Cardiac fibroblast (primary cell): ENCODE results near the gene PLEKHH2.
"Not testable (repeated sequence)": the region's sequence is repeated elsewhere in the genome, so short reads cannot be mapped to it uniquely, and the experiment has no call there.

Experiments used
- DNase-seq, 2 donors: peaks; one replicate each; pipeline versions ENCODE4 v3.0.0 to v3.0.0-alpha.2; 2010; ENCODE audit warnings: low read depth in 2 of 2
- H3K4me3 ChIP-seq, 2 donors: replicated peaks in 1 of 2; 1 replicate in 1 of 2; 2 replicates in 1 of 2; pipeline ENCODE4 v1.5.1; 2011; ENCODE audit warnings: low read depth in 2 of 2, low read length in 2 of 2, mild to moderate bottlenecking in 2 of 2, moderate library complexity in 1 of 2
- TF ChIP-seq, protein P1 (sequence below): IDR thresholded peaks from one replicate; pipeline ENCODE4 v1.5.1; 2011; ENCODE audit warnings: low read depth, mild to moderate bottlenecking, low read length, inconsistent platforms

PLEKHH2 gene

GRCh38 chr2:43637030-43637803 lies at the start of gene PLEKHH2:
PLEKHH2 (plus strand) TSS chr2:43637260; CDS start chr2:43644674, 7,414 bp downstream.
- peak; percentile 89 for DNase-seq
- TF ChIP-seq, protein P1, sequence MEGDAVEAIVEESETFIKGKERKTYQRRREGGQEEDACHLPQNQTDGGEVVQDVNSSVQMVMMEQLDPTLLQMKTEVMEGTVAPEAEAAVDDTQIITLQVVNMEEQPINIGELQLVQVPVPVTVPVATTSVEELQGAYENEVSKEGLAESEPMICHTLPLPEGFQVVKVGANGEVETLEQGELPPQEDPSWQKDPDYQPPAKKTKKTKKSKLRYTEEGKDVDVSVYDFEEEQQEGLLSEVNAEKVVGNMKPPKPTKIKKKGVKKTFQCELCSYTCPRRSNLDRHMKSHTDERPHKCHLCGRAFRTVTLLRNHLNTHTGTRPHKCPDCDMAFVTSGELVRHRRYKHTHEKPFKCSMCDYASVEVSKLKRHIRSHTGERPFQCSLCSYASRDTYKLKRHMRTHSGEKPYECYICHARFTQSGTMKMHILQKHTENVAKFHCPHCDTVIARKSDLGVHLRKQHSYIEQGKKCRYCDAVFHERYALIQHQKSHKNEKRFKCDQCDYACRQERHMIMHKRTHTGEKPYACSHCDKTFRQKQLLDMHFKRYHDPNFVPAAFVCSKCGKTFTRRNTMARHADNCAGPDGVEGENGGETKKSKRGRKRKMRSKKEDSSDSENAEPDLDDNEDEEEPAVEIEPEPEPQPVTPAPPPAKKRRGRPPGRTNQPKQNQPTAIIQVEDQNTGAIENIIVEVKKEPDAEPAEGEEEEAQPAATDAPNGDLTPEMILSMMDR, result no peak
- H3K4me3 ChIP-seq, result peak within 1 kb of the TSS; percentile 69 to 78

GRCh38 chr2:43592443-43592842 lies 44.6 kb upstream of the PLEKHH2 start:
- TF ChIP-seq, protein P1, result peak; percentile 49
- H3K4me3 ChIP-seq, result no peak overlapping the region
- peak in 1 of 2 donors; percentile 93 for DNase-seq

- DNase-seq, result no peak
- H3K4me3 ChIP-seq, result no peak overlapping the region
- TF ChIP-seq, protein P1, result no peak
Measured at GRCh38 chr2:43593254-43593653, 43.8 kb upstream of the PLEKHH2 start.

DNA sequence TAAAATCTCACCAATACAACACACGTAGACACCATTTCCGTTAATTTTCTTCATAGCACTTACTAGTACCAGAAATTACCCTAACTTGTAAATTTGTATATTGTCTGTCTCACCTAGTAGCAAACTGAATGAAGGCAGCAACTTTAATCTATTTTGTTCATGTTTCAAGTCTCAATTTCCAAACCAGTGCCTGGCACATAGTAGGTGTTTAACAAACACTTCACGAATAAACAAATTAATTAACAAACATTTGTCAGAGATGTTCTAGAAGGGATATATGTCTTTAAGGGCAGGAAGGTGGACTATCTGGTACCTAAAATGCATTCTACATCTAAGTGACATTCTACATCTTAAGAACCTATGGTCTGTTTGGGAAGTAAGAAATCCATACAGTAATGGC lies 42.2 kb upstream of the PLEKHH2 start:
- no peak for DNase-seq
- TF ChIP-seq, protein P1, result no peak
- peak overlapping the region; percentile 73 to 86 for H3K4me3 ChIP-seq

- TF ChIP-seq, protein P1, result no peak
- peak; percentile 99 to 100 for DNase-seq
- peak within 1 kb of the TSS; percentile 73 to 86 for H3K4me3 ChIP-seq
Measured at GRCh38 chr2:43595603-43596412, 41.3 kb upstream of the PLEKHH2 start, which contains the start of gene THADA. THADA (minus strand) TSS chr2:43596038; CDS start chr2:43592392, 3,646 bp downstream.

- DNase-seq, H3K4me3 ChIP-seq: not testable (repeated sequence)
Measured at GRCh38 chr2:43600596-43600995, 36.5 kb upstream of the PLEKHH2 start.

DNA sequence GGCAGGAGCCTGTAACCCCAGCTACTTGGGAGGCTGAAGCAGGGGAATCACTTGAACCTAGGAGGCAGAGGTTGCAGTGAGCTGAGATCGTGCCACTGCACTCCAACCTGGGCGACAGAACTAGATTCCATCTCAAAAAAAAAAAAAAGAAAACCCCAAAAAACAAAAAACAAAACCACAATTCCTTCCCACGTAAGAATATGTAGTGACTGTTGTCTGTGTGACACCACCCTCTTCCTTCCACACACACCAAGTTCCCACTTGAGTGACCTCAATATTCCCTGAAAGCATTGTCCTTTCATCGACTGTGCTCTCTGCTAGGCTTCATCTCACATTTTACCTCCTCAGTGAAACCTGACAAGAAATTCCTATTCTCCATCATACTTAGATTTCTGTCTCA lies 32.4 kb upstream of the PLEKHH2 start:
- no peak for DNase-seq
- TF ChIP-seq, protein P1, result no peak
- H3K4me3 ChIP-seq, result no peak overlapping the region
